Kidney (tissue), 14 donors: ENCODE measurements around the gene SIK3. TPM values are rescaled to one million over a fixed set of nuclear protein-coding genes. Genes with fewer than 3 reads are reported as not detected.

Experiments used
- DNase-seq, 5 donors: peaks; one replicate each; pipeline ENCODE4 v3.0.0-alpha.2; 2013 to 2020
- FAIRE-seq: peaks from 2 replicates; lab custom pipeline; 2012; peaks lifted over from hg19 to GRCh38; lab: Jason Lieb, UNC
- H3K27ac ChIP-seq, 2 donors: one replicate each; pipeline ENCODE4 v1.7.0; 2013; ENCODE audit warnings: low read depth in 2 of 2, low read length in 2 of 2, inconsistent platforms in 1 of 2
- H3K27me3 ChIP-seq: one replicate; pipeline ENCODE4 v1.7.1; 2013; ENCODE audit warnings: low read length, inconsistent platforms; ENCODE audit not compliant: control insufficient read depth, insufficient read depth
- H3K36me3 ChIP-seq, 3 donors: one replicate each; pipeline versions ENCODE4 v1.7.0 to v1.7.1; 2013; ENCODE audit warnings: low read length in 3 of 3, control low read depth in 1 of 3, inconsistent platforms in 1 of 3; ENCODE audit not compliant: insufficient read depth in 3 of 3, control insufficient read depth in 2 of 3
- H3K4me1 ChIP-seq, 3 donors: one replicate each; pipeline versions ENCODE4 v1.7.0 to v1.7.1; 2013; ENCODE audit warnings: low read length in 3 of 3, inconsistent platforms in 1 of 3, low read depth in 1 of 3; ENCODE audit not compliant: control insufficient read depth in 2 of 3, insufficient read depth in 2 of 3
- H3K4me3 ChIP-seq, 3 donors: one replicate each; pipeline versions ENCODE4 v1.7.0 to v1.8.1; 2013; ENCODE audit warnings: low read length in 3 of 3, control low read depth in 1 of 3, inconsistent platforms in 1 of 3
- H3K9ac ChIP-seq, 3 donors: one replicate each; pipeline versions ENCODE4 v1.7.0 to v1.7.1; 2013; ENCODE audit warnings: low read length in 3 of 3, control low read depth in 1 of 3, inconsistent platforms in 1 of 3
- H3K9me3 ChIP-seq, 3 donors: one replicate each; pipeline versions ENCODE4 v1.7.0 to v1.7.1; 2013; ENCODE audit warnings: low read length in 3 of 3, control low read depth in 1 of 3, inconsistent platforms in 1 of 3; ENCODE audit not compliant: control insufficient read depth in 2 of 3, insufficient read depth in 1 of 3
- CTCF ChIP-seq: IDR thresholded peaks from 3 replicates; pipeline ENCODE4 v1.5.1; 2012; ENCODE audit warnings: mild to moderate bottlenecking, moderate library complexity, borderline replicate concordance; ENCODE audit not compliant: insufficient read depth; ENCODE audit errors: extremely low read depth
- intact Hi-C: fragments of 100-400 bp; cut with DNase I; formaldehyde crosslinking; loops from one replicate; pipeline ENCODE4 v1.11.1; 2022
- polyA plus RNA-seq: library from polyadenylated mRNA; stranded (reverse); fragments of 350-450 nt; fragmentation: Illumina TruSeq; extraction: RNeasy Lipid Tissue Mini Kit (QIAGEN cat#74804); gene quantifications from one replicate; pipeline ENCODE4 v1.2.3, GENCODE V29; 2014; ENCODE audit warnings: low read depth, low replicate concordance; ENCODE audit not compliant: insufficient read depth
- total RNA-seq: library from RNA; stranded (reverse); fragmentation: NEBNext Ultra II Directional; extraction: Animal tissue kit (Norgen Biotek cat#: 25700); gene quantifications from one replicate; pipeline ENCODE4 v1.2.1, GENCODE V29; 2021
- donor health status: control.
- donor health status: control.
- donor health status: control.
- donor health status: control.
- donor health status: control.
- donor health status: DM: yes; HTN: yes; CAD: no.
- donor health status: Normal renal cell carcinoma (clear cell type).

The SIK3 gene
- total and polyA plus RNA-seq, 2 donors from 2014 or later: 12.3 to 50.7 TPM

DNA sequence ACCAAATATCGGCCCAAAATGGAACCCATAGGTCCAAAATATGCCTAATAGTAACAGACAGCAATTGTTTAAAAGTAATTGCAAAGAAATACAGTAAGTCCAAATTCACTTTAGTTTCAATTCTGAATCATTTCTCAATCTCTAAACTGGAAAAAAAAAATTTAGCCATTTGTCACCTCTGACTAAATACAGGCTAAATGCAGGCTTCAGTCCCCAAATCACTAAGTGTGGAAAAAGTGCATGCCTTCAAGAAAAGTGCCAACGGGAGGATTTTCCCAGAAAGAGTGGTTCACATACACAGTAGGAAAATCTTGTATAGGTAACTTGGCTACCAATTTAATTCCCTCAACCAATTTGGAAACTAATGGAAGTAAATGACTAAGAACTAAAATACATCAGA lies 35.7 kb downstream of the SIK3 start:
- Histone ChIP-seq H3K9me3 (no peaks in the 10 kb centered on the region), H3K4me1 (peaks cover 0 to 3% (median 0%) of the 10 kb centered on the region in 3 donors), H3K9ac (no peak overlapping the region), H3K36me3 (no peaks in the 10 kb centered on the region), H3K27ac (no peak overlapping the region), H3K4me3 (no peak overlapping the region), H3K27me3 (no peaks in the 10 kb centered on the region)
- no peak for TF ChIP-seq CTCF
- FAIRE-seq (no peak), DNase-seq (no peak)
- intact Hi-C loops: no loop called here

- H3K36me3 ChIP-seq: no peaks in the 10 kb centered on the region
- intact Hi-C loops: no loop called here
- FAIRE-seq (no peak), DNase-seq (no peak)
- H3K27ac ChIP-seq: no peak overlapping the region
- no peaks in the 10 kb centered on the region for H3K27me3 ChIP-seq
- TF ChIP-seq CTCF: no peak
- H3K4me3 ChIP-seq: no peak overlapping the region
- no peaks in the 10 kb centered on the region for H3K9me3 ChIP-seq
- peaks cover 0 to 3% (median 0%) of the 10 kb centered on the region in 3 donors for H3K4me1 ChIP-seq
- H3K9ac ChIP-seq: no peak overlapping the region
Observed at GRCh38 chr11:117061256-117061655, 37.0 kb downstream of the SIK3 start.

DNA sequence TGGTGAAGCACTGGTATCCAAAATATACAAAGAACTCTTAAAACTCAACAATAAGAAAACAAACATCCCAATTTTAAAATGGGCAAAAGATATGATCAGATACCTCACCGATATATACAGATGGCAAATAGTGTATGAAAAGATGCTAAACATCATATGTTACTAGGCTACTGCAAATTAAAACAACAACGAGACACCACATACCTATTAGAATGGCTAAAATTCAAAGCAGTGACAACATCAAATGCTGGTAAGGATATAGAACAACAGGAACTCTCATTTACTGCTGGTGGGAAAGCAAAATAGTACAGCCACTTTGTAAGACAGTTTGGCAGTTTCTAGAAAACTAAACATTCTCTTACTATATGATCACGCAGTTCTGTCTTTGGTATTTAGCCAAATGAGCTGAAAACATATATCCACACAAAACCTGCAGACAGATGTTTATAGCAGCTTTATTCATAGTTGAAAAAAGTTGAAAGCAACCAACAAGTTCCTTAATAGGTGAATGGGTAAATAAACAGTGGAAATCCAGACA lies 38.5 kb downstream of the SIK3 start:
- no peak overlapping the region for H3K27ac ChIP-seq
- intact Hi-C loops: no loop called here
- no peak overlapping the region for H3K4me3 ChIP-seq
- no peaks in the 10 kb centered on the region for H3K27me3 ChIP-seq
- H3K9ac ChIP-seq: no peak overlapping the region
- H3K4me1 ChIP-seq: peaks cover 0 to 3% (median 0%) of the 10 kb centered on the region in 3 donors
- DNase-seq (no peak), FAIRE-seq (no peak)
- no peaks in the 10 kb centered on the region for H3K36me3 ChIP-seq
- no peaks in the 10 kb centered on the region for H3K9me3 ChIP-seq
- no peak for TF ChIP-seq CTCF

DNA sequence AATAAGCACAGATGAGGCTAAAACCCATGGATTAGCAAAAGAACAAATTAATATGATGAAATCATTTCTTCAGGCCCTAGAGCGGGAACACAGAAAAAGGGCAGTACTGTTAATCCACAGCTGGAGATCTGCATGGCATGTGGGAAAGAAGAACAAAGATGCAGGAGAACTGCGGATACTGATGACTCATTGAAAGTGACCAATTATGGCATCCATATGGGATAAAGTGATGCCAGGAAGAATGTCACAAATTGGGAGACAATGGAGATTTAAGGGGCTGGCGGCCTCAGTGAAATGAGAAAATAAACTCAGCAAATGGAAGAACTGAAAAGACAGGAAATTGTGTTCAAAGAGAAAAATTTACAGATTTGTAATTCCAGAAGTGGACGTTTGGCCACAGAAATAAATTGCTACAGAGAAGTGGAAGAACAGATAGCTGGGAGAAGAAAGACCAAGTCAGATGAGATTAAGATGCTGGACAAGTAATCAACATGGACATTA lies 39.4 kb downstream of the SIK3 start:
- FAIRE-seq: no peak
- no peak for DNase-seq
- Histone ChIP-seq H3K9ac (no peak overlapping the region), H3K9me3 (no peaks in the 10 kb centered on the region), H3K4me1 (peaks cover 0 to 3% (median 0%) of the 10 kb centered on the region in 3 donors), H3K27ac (no peak overlapping the region), H3K4me3 (no peak overlapping the region), H3K36me3 (no peaks in the 10 kb centered on the region), H3K27me3 (no peaks in the 10 kb centered on the region)
- intact Hi-C loops: no loop called here
- TF ChIP-seq CTCF: no peak
